IMR-90 (cell line): ENCODE data around the gene PIEZO2. TPM values are rescaled to one million over a fixed set of nuclear protein-coding genes. Genes with fewer than 3 reads are reported as not detected.
A peak's percentile ranks its signal among the peaks of the same experiment; 100 is the strongest.

Source experiments
- ATAC-seq: fragments of 200-7000 bp; cut with Tn5 transposase; 2 replicates; pipeline ENCODE4 v1.9.1; 2020; ENCODE audit warnings: low read depth, mild to moderate bottlenecking, moderate library complexity
- BruUV-seq: library from RNA; stranded (reverse); fragments of 400-500 nt; replicated peaks from 2 replicates; lab custom pipeline; 2021; lab: Mats Ljungman, UMichigan
- CTCF ChIA-PET: fragments of 300-600 bp; formaldehyde crosslinking; extraction: SDS; loops from one replicate; lab custom pipeline; 2021; ENCODE audit warnings: antibody characterized with exemption; lab: Yijun Ruan, JAX
- POLR2A ChIA-PET: fragments of 300-600 bp; sonication (Branson Sonifier 250); formaldehyde crosslinking; loops from one replicate; lab custom pipeline; 2022; ENCODE audit warnings: antibody characterized with exemption; ENCODE audit not compliant: unreplicated experiment; lab: Charles Lee
- DNase-seq: peaks from one replicate; pipeline ENCODE4 v3.0.0; 2013
- H2AFZ ChIP-seq: replicated peaks from 2 replicates; pipeline ENCODE3; 2013; ENCODE audit warnings: low read length, mild to moderate bottlenecking; ENCODE audit not compliant: poor library complexity
- H2AK5ac ChIP-seq: 2 replicates; pipeline ENCODE4 v1.6.1; 2013; ENCODE audit warnings: low read depth, low read length, inconsistent platforms
- H2AK9ac ChIP-seq: replicated peaks from 2 replicates; pipeline ENCODE3; 2013; ENCODE audit warnings: mild to moderate bottlenecking, low read depth, low read length, moderate library complexity; ENCODE audit not compliant: poor library complexity
- H2BK120ac ChIP-seq: 2 replicates; pipeline ENCODE4 v1.6.1; 2013; ENCODE audit warnings: low read depth, low read length, inconsistent platforms
- H2BK15ac ChIP-seq: 3 replicates; pipeline ENCODE4 v1.6.1; 2013; ENCODE audit warnings: low read depth, low read length, inconsistent platforms
- H2BK20ac ChIP-seq: 2 replicates; pipeline ENCODE4 v1.6.1; 2013; ENCODE audit warnings: low read depth, mild to moderate bottlenecking, inconsistent platforms, low read length, moderate library complexity
- H2BK5ac ChIP-seq: 2 replicates; pipeline ENCODE4 v1.6.1; 2013; ENCODE audit warnings: mild to moderate bottlenecking, low read depth, low read length, inconsistent platforms; ENCODE audit not compliant: poor library complexity, severe bottlenecking
- H3K14ac ChIP-seq: replicated peaks from 2 replicates; pipeline ENCODE4 v1.6.1; 2013; ENCODE audit warnings: low read depth, low read length, inconsistent platforms
- H3K18ac ChIP-seq: 2 replicates; pipeline ENCODE4 v1.6.1; 2013; ENCODE audit warnings: low read depth, low read length, control low read depth
- H3K23ac ChIP-seq: 2 replicates; pipeline ENCODE4 v1.6.1; 2013; ENCODE audit warnings: low read depth, low read length, inconsistent platforms
- H3K27ac ChIP-seq: 2 replicates; pipeline ENCODE4 v1.5.1; 2013; ENCODE audit warnings: mild to moderate bottlenecking, control low read depth, low read length; ENCODE audit not compliant: insufficient read depth
- H3K27me3 ChIP-seq: 2 replicates; pipeline ENCODE4 v1.6.1; 2013; ENCODE audit warnings: low read length; ENCODE audit not compliant: control insufficient read depth, insufficient read depth
- H3K36me3 ChIP-seq: 2 replicates; pipeline ENCODE4 v1.6.1; 2013; ENCODE audit warnings: low read length, mixed read lengths; ENCODE audit not compliant: control insufficient read depth, insufficient read depth
- H3K4ac ChIP-seq: 2 replicates; pipeline ENCODE4 v1.6.1; 2013; ENCODE audit warnings: low read depth, low read length, inconsistent platforms
- H3K4me1 ChIP-seq: 2 replicates; pipeline ENCODE4 v1.6.1; 2013; ENCODE audit warnings: low read length, mixed read lengths; ENCODE audit not compliant: control insufficient read depth, insufficient read depth
- H3K4me2 ChIP-seq: 2 replicates; pipeline ENCODE4 v1.6.1; 2013; ENCODE audit warnings: low read depth, mild to moderate bottlenecking, control low read depth, low read length, moderate library complexity
- H3K4me3 ChIP-seq: 2 replicates; pipeline ENCODE4 v1.5.1; 2013; ENCODE audit warnings: low read depth, mild to moderate bottlenecking, control low read depth, low read length, moderate library complexity; ENCODE audit not compliant: insufficient read depth
- H3K56ac ChIP-seq: 2 replicates; pipeline ENCODE4 v1.6.1; 2013; ENCODE audit warnings: low read length, inconsistent platforms; ENCODE audit not compliant: insufficient read depth; ENCODE audit errors: extremely low read depth
- H3K79me1 ChIP-seq, 2 experiments: 2 replicates each; pipeline ENCODE4 v1.6.1; 2013; ENCODE audit warnings: low read length in 2 of 2, inconsistent platforms in 1 of 2, low read depth in 1 of 2
- H3K9ac ChIP-seq: 2 replicates; pipeline ENCODE4 v1.6.1; 2013; ENCODE audit warnings: low read depth, low read length, control low read depth
- H3K9me1 ChIP-seq: 2 replicates; pipeline ENCODE4 v1.6.1; 2013; ENCODE audit warnings: low read length, inconsistent platforms; ENCODE audit not compliant: insufficient read depth
- H3K9me3 ChIP-seq: 2 replicates; pipeline ENCODE4 v1.6.1; 2013; ENCODE audit warnings: low read length; ENCODE audit not compliant: control insufficient read depth, insufficient read depth
- H4K20me1 ChIP-seq: 2 replicates; pipeline ENCODE4 v1.6.1; 2013; ENCODE audit warnings: low read length, inconsistent platforms; ENCODE audit not compliant: insufficient read depth
- H4K5ac ChIP-seq: 2 replicates; pipeline ENCODE4 v1.6.1; 2013; ENCODE audit warnings: mild to moderate bottlenecking, low read depth, low read length, control low read depth
- H4K8ac ChIP-seq, 2 experiments: 2 replicates each; pipeline ENCODE4 v1.6.1; 2013; ENCODE audit warnings: low read depth in 2 of 2, low read length in 2 of 2, control low read depth in 1 of 2, inconsistent platforms in 1 of 2
- H4K91ac ChIP-seq: 2 replicates; pipeline ENCODE4 v1.6.1; 2013; ENCODE audit warnings: low read depth, low read length, inconsistent platforms; ENCODE audit not compliant: insufficient read depth
- RFX5 ChIP-seq: IDR thresholded peaks from 2 replicates; pipeline ENCODE4 v1.8.0; 2012; ENCODE audit warnings: low read depth, mild to moderate bottlenecking, low read length, moderate library complexity
- WGBS, 2 experiments: methylation state at CpG; one replicate each; pipeline versions ENCODE4 v1.1.5 to v1.1.7; 2013; ENCODE audit warnings: missing lambda C conversion rate in 2 of 2; ENCODE audit not compliant: insufficient read length in 1 of 2; ENCODE audit errors: extremely low coverage in 2 of 2; 5-methylcytosine and 5-hydroxymethylcytosine counted together
- dilution Hi-C: fragments of 300-500 bp; cut with HindIII; formaldehyde crosslinking; loops from one replicate; pipeline ENCODE4 v1.14.3; 2018; ENCODE audit warnings: low sequenced_read_pairs; ENCODE audit not compliant: unreplicated experiment
- in situ Hi-C: fragments of 300-500 bp; cut with MboI; formaldehyde crosslinking; loops from 3 replicates; pipeline ENCODE4 v1.14.3; 2019; ENCODE audit warnings: low sequenced_read_pairs, inconsistent platforms, mixed read lengths
- intact Hi-C: fragments of 100-400 bp; cut with micrococcal nuclease; formaldehyde crosslinking; loops from 2 replicates; pipeline ENCODE4 v1.10.0; 2022
- polyA plus RNA-seq, 3 experiments: library from polyadenylated mRNA; depleted of rRNA; stranded (reverse); fragments of >200 nt; gene quantifications; 2 replicates each; pipeline ENCODE4 v1.2.3, GENCODE V29; 2012; ENCODE audit warnings: low replicate concordance in 1 of 3
- total RNA-seq: library from RNA; depleted of rRNA; stranded (reverse); fragments of >200 nt; gene quantifications from 2 replicates; pipeline ENCODE4 v1.2.3, GENCODE V29; 2012

PIEZO2 gene
- total and polyA plus RNA-seq, 2 of the 4 experiments (the other 2 are of a cell fraction), result 2.4 to 4.1 TPM

DNA sequence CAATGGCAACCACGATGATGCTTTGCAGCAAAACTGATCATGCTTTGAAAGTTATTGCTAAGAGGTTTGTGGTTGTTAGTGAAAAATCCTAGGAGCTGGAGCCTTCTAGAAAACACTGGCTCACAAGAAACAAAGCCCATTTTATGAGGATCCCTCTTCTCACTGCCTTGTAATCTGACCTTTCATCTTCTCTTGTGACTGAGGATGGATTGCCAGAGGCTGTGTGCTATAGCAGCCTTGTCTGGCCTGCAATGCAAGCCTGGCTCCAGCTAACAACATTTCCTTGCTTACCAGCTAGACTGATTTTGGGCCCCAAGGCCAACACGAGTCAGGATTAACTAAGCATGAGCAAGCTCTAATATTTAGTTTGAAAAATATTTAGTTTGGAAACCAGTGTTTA, 13.1 kb downstream of the PIEZO2 start:
- peak overlapping the region; percentile 3 for H3K18ac ChIP-seq
- H2BK120ac ChIP-seq, result peak overlapping the region; percentile 36
- ATAC-seq (peak; percentile 95), DNase-seq (peak; percentile 69)
- H2BK15ac ChIP-seq, result no peak overlapping the region
- no CpG with 5 or more reads among the region's 2 CpGs for WGBS, 2 experiments
- peak overlapping the region; percentile 16; the same call in 1 of the 2 replicates for H3K4me2 ChIP-seq
- H3K9ac ChIP-seq, result no peak overlapping the region
- no peak overlapping the region for H3K56ac ChIP-seq
- no peak overlapping the region for H2AK9ac ChIP-seq
- H4K91ac ChIP-seq, result peak overlapping the region; percentile 2
- TF ChIP-seq RFX5, result no peak
- peak overlapping the region; percentile 55; the same call in 1 of the 2 replicates for H3K4ac ChIP-seq
- CTCF ChIA-PET, result interaction anchor here (0.6 to 1.0 kb wide), 2 partner anchors 18 to 840 kb away, joined by 3 read pairs; no protein-coding TSS in a partner anchor
- H3K4me1 ChIP-seq, result peaks cover 12% of the 10 kb centered on the region
- no peak overlapping the region for H3K23ac ChIP-seq
- peak overlapping the region; percentile 84; the same call in 1 of the 2 replicates for H3K27ac ChIP-seq
- in situ Hi-C loops (no loop called here), dilution Hi-C loops (no loop called here), intact Hi-C loops (loop anchor here (5.0 kb wide), 1 partner anchor 94 kb away; no protein-coding TSS in a partner anchor)
- 0 out of 2 replicates have a peak overlapping the region, but pooled peaks have one; percentile 37 for H4K5ac ChIP-seq
- H3K9me1 ChIP-seq, result no peaks in the 10 kb centered on the region
- POLR2A ChIA-PET, result no interaction called here
- H2BK5ac ChIP-seq, result no peak overlapping the region
- H3K79me1 ChIP-seq, result 0 out of 4 replicates have a peak, but pooled peaks cover 0 to 7% of the 10 kb centered on the region in 2 experiments
- H3K4me3 ChIP-seq, result no peak overlapping the region
- no TSS peak for BruUV-seq
- H4K8ac ChIP-seq, result no peak overlapping the region
- H3K36me3 ChIP-seq, result peaks cover 4% of the 10 kb centered on the region; the same call in 1 of the 2 replicates
- peak overlapping the region; percentile 42; the same call in 1 of the 2 replicates for H2BK20ac ChIP-seq
- H4K20me1 ChIP-seq, result peaks cover 7% of the 10 kb centered on the region
- no peak overlapping the region; the same call in 1 of the 2 replicates for H3K14ac ChIP-seq
- no peak overlapping the region for H2AFZ ChIP-seq
- no peaks in the 10 kb centered on the region for H3K9me3 ChIP-seq
- H2AK5ac ChIP-seq, result peak overlapping the region; percentile 35; the same call in 1 of the 2 replicates
- no peaks in the 10 kb centered on the region for H3K27me3 ChIP-seq
